ENCODE measurements around the gene TRIM24. TPM values are rescaled to one million over a fixed set of nuclear protein-coding genes. Genes with fewer than 3 reads are reported as not detected.

TRIM24 gene
- polyA plus RNA-seq, 1 of the 3 experiments (the other 2 are of a cell fraction): 5.3 TPM

DNA sequence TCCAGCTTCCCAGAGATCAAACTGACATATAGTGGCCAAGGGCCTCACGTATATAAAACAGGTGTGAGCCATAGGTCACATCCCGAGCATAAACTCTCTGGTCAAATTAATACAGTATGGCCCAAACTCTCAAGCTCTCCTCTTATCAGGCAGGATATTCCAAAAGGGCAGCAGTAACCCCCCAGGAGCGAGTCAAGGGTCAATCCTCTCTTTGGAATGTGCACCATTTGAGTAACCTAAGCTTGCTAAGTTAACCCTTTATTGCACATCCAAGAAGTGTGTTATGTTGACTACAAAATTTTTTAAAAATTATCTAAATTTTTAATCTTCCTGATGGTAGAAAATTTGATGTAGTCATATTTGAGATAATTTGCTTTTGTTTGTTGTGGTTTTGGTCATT, 4.5 kb upstream of the TRIM24 start:
- no peak for DNase-seq
- no peak overlapping the region for H3K27ac ChIP-seq (ENCODE audit: low read depth in 2 of 2, low read length in 1 of 2)
- no peaks in the 10 kb centered on the region for H3K4me1 ChIP-seq (ENCODE audit: control insufficient read depth in 1 of 2, insufficient read depth in 2 of 2, low read depth in 1 of 2, low read length in 1 of 2)
- H3K36me3 ChIP-seq (replicated peaks in 1 of 2; ENCODE audit: control insufficient read depth in 1 of 2, insufficient read depth in 2 of 2, low read length in 1 of 2): no peaks in the 10 kb centered on the region
- no peaks in the 10 kb centered on the region for H3K9me3 ChIP-seq
- WGBS (ENCODE audit: low lambda C conversion rate): 42% methylated on average over 3 of the region's 3 CpGs
- POLR2A ChIA-PET: no interaction called here
- H4K20me1 ChIP-seq (ENCODE audit: insufficient read depth): no peaks in the 10 kb centered on the region
- H3K4me2 ChIP-seq: no peak overlapping the region
- H3K79me2 ChIP-seq (ENCODE audit: insufficient read depth): no peaks in the 10 kb centered on the region
- CTCF ChIA-PET: no interaction called here
- no peaks in the 10 kb centered on the region for H3K27me3 ChIP-seq (ENCODE audit: insufficient read depth)
- no peak for TF ChIP-seq ELF1 (IDR thresholded peaks at IDR 0.05)
- TF ChIP-seq TEAD4 (IDR thresholded peaks at IDR 0.05; ENCODE audit: borderline replicate concordance, insufficient read depth): no peak
- TF ChIP-seq YY1 (IDR thresholded peaks at IDR 0.05; ENCODE audit: low read depth): no peak
- TF ChIP-seq JUND (IDR thresholded peaks at IDR 0.05): no peak
- TF ChIP-seq, protein P1, sequence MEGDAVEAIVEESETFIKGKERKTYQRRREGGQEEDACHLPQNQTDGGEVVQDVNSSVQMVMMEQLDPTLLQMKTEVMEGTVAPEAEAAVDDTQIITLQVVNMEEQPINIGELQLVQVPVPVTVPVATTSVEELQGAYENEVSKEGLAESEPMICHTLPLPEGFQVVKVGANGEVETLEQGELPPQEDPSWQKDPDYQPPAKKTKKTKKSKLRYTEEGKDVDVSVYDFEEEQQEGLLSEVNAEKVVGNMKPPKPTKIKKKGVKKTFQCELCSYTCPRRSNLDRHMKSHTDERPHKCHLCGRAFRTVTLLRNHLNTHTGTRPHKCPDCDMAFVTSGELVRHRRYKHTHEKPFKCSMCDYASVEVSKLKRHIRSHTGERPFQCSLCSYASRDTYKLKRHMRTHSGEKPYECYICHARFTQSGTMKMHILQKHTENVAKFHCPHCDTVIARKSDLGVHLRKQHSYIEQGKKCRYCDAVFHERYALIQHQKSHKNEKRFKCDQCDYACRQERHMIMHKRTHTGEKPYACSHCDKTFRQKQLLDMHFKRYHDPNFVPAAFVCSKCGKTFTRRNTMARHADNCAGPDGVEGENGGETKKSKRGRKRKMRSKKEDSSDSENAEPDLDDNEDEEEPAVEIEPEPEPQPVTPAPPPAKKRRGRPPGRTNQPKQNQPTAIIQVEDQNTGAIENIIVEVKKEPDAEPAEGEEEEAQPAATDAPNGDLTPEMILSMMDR (IDR thresholded peaks at IDR 0.05): no peak
- TF ChIP-seq MEF2A (IDR thresholded peaks at IDR 0.05; ENCODE audit: borderline replicate concordance, low read depth): no peak
- TF ChIP-seq NFIC (IDR thresholded peaks at IDR 0.05; ENCODE audit: borderline replicate concordance): no peak
- TF ChIP-seq GABPA (IDR thresholded peaks at IDR 0.05; ENCODE audit: low read depth): no peak
- no peak overlapping the region for H3K4me3 ChIP-seq (ENCODE audit: low read depth in 2 of 2, low read length in 1 of 2)
- H3F3A ChIP-seq (replicated peaks; ENCODE audit: insufficient read depth): no peaks in the 10 kb centered on the region
- no peak overlapping the region for H2AFZ ChIP-seq (ENCODE audit: low read depth)
- no peak overlapping the region for H3K9ac ChIP-seq
- no peaks in the 10 kb centered on the region for H3K9me2 ChIP-seq

DNA sequence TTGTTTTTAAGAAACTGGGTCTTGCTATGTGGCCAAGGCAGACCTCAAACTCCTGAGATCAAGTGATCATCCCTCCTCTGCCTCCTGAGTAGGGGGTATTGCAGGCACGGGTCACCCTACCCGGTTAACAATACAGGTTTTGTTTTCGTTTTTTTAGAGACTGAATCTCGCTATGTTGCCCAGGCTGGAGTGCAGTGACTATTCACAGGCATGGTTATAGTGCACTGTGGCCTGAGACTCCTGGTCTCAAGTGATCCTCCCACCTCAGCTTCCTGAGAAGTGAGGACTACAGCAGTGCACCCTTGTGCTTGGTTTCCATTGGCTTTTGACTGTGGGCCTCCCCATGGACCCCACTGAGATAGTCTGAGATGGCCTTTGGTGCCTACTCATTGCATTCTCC, 3.8 kb upstream of the TRIM24 start:
- ChIA-PET CTCF (no interaction called here), POLR2A (no interaction called here)
- H3K4me2 ChIP-seq: no peak overlapping the region

More for the DNA sequence above, 3.8 kb upstream of the TRIM24 start:
- no peak for DNase-seq
- H3K9me3 ChIP-seq: no peaks in the 10 kb centered on the region
- TF ChIP-seq EZH2phosphoT487 (IDR thresholded peaks at IDR 0.05; ENCODE audit: borderline replicate concordance, low read depth): no peak
- no peak for TF ChIP-seq MXI1 (IDR thresholded peaks at IDR 0.05; ENCODE audit: low read depth, low read length)
- no peak for TF ChIP-seq SMC3 (IDR thresholded peaks at IDR 0.05; ENCODE audit: low read depth, low read length)
- TF ChIP-seq, protein P2, sequence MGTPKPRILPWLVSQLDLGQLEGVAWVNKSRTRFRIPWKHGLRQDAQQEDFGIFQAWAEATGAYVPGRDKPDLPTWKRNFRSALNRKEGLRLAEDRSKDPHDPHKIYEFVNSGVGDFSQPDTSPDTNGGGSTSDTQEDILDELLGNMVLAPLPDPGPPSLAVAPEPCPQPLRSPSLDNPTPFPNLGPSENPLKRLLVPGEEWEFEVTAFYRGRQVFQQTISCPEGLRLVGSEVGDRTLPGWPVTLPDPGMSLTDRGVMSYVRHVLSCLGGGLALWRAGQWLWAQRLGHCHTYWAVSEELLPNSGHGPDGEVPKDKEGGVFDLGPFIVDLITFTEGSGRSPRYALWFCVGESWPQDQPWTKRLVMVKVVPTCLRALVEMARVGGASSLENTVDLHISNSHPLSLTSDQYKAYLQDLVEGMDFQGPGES (IDR thresholded peaks at IDR 0.05; ENCODE audit: low read depth, low read length): no peak
- no peak for TF ChIP-seq GATA2 (CRISPR knock-in tag; IDR thresholded peaks at IDR 0.05)
- no peak for TF ChIP-seq NRF1 (IDR thresholded peaks at IDR 0.05; ENCODE audit: low read depth, low read length)
- TF ChIP-seq, protein P3, sequence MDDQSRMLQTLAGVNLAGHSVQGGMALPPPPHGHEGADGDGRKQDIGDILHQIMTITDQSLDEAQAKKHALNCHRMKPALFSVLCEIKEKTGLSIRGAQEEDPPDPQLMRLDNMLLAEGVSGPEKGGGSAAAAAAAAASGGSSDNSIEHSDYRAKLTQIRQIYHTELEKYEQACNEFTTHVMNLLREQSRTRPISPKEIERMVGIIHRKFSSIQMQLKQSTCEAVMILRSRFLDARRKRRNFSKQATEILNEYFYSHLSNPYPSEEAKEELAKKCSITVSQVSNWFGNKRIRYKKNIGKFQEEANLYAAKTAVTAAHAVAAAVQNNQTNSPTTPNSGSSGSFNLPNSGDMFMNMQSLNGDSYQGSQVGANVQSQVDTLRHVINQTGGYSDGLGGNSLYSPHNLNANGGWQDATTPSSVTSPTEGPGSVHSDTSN (IDR thresholded peaks at IDR 0.05): no peak
- TF ChIP-seq GABPA (IDR thresholded peaks at IDR 0.05; ENCODE audit: low read depth): no peak
- TF ChIP-seq, protein P4, sequence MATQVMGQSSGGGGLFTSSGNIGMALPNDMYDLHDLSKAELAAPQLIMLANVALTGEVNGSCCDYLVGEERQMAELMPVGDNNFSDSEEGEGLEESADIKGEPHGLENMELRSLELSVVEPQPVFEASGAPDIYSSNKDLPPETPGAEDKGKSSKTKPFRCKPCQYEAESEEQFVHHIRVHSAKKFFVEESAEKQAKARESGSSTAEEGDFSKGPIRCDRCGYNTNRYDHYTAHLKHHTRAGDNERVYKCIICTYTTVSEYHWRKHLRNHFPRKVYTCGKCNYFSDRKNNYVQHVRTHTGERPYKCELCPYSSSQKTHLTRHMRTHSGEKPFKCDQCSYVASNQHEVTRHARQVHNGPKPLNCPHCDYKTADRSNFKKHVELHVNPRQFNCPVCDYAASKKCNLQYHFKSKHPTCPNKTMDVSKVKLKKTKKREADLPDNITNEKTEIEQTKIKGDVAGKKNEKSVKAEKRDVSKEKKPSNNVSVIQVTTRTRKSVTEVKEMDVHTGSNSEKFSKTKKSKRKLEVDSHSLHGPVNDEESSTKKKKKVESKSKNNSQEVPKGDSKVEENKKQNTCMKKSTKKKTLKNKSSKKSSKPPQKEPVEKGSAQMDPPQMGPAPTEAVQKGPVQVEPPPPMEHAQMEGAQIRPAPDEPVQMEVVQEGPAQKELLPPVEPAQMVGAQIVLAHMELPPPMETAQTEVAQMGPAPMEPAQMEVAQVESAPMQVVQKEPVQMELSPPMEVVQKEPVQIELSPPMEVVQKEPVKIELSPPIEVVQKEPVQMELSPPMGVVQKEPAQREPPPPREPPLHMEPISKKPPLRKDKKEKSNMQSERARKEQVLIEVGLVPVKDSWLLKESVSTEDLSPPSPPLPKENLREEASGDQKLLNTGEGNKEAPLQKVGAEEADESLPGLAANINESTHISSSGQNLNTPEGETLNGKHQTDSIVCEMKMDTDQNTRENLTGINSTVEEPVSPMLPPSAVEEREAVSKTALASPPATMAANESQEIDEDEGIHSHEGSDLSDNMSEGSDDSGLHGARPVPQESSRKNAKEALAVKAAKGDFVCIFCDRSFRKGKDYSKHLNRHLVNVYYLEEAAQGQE (IDR thresholded peaks at IDR 0.05; ENCODE audit: low read depth, low read length): no peak
- TF ChIP-seq, protein P5, sequence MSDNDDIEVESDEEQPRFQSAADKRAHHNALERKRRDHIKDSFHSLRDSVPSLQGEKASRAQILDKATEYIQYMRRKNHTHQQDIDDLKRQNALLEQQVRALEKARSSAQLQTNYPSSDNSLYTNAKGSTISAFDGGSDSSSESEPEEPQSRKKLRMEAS (IDR thresholded peaks at IDR 0.05; ENCODE audit: low read depth): no peak
- no peak for TF ChIP-seq JUND (IDR thresholded peaks at IDR 0.05)
- TF ChIP-seq SIN3A (IDR thresholded peaks at IDR 0.05; ENCODE audit: borderline replicate concordance, low read depth, low read length): no peak
- TF ChIP-seq FOXM1 (IDR thresholded peaks at IDR 0.05; ENCODE audit: low read depth): no peak
- TF ChIP-seq, protein P6, sequence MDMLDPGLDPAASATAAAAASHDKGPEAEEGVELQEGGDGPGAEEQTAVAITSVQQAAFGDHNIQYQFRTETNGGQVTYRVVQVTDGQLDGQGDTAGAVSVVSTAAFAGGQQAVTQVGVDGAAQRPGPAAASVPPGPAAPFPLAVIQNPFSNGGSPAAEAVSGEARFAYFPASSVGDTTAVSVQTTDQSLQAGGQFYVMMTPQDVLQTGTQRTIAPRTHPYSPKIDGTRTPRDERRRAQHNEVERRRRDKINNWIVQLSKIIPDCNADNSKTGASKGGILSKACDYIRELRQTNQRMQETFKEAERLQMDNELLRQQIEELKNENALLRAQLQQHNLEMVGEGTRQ (IDR thresholded peaks at IDR 0.05; ENCODE audit: borderline replicate concordance, low read depth, low read length): no peak
- peaks cover 3% of the 10 kb centered on the region for H3F3A ChIP-seq (replicated peaks; ENCODE audit: insufficient read depth)
- WGBS (ENCODE audit: low lambda C conversion rate): 42% methylated on average over 4 of the region's 4 CpGs
- H3K27ac ChIP-seq (ENCODE audit: low read depth in 2 of 2, low read length in 1 of 2): no peak overlapping the region
- no peak overlapping the region for H3K4me3 ChIP-seq (ENCODE audit: low read depth in 2 of 2, low read length in 1 of 2)
- no peaks in the 10 kb centered on the region for H3K27me3 ChIP-seq (ENCODE audit: insufficient read depth)
- H3K36me3 ChIP-seq (replicated peaks in 1 of 2; ENCODE audit: control insufficient read depth in 1 of 2, insufficient read depth in 2 of 2, low read length in 1 of 2): no peaks in the 10 kb centered on the region
- H3K9ac ChIP-seq: no peak overlapping the region
- H3K4me1 ChIP-seq (ENCODE audit: control insufficient read depth in 1 of 2, insufficient read depth in 2 of 2, low read depth in 1 of 2, low read length in 1 of 2): no peaks in the 10 kb centered on the region
- H2AFZ ChIP-seq (ENCODE audit: low read depth): no peak overlapping the region
- H3K79me2 ChIP-seq (ENCODE audit: insufficient read depth): peaks cover 4% of the 10 kb centered on the region; the same call in 1 of the 2 replicates
- no peaks in the 10 kb centered on the region for H3K9me2 ChIP-seq
- no peaks in the 10 kb centered on the region for H4K20me1 ChIP-seq (ENCODE audit: insufficient read depth)

Data from SK-N-SH (cell line).